Stomach (tissue), 4 donors: ENCODE results near the gene SLC35D2.

ENCODE experiments used
- CTCF ChIP-seq, 7 experiments: fragments of 450-650 bp in 4 of 7; fragments of 200-600 bp in 3 of 7; sonication (generic) in 3 of 7; IDR thresholded peaks; one replicate each; pipeline ENCODE4 v1.5.1; 2016 to 2019; ENCODE audit warnings: antibody characterized with exemption in 7 of 7, control low read depth in 2 of 7, mild to moderate bottlenecking in 1 of 7
- EP300 ChIP-seq: sonication (generic); formaldehyde crosslinking; IDR thresholded peaks from one replicate; pipeline ENCODE4 v1.6.1; 2017; ENCODE audit warnings: antibody characterized with exemption

- TF ChIP-seq CTCF (IDR thresholded peaks at IDR 0.05) (no peak), EP300 (no peak)
Observed at GRCh38 chr9:96423322-96423984, 39.9 kb upstream of the SLC35D2 start.
